GM19240 (cell line): Measurements from ENCODE around the gene SLC26A6.
A peak's percentile ranks its signal among the peaks of the same experiment; 100 is the strongest.

Experiments used
- DNase-seq: peaks from one replicate; pipeline ENCODE4 v3.0.0; 2011; ENCODE audit warnings: low spot score; ENCODE audit not compliant: insufficient read length

The SLC26A6 gene

GRCh38 chr3:48633743-48634142, 1.5 kb downstream of the SLC26A6 start:
- no peak for DNase-seq

GRCh38 chr3:48633256-48633655, 2.0 kb downstream of the SLC26A6 start:
- DNase-seq, result no peak

GRCh38 chr3:48631516-48632448, 3.5 kb downstream of the SLC26A6 start:
- DNase-seq, result no peak

GRCh38 chr3:48630833-48631232, 4.4 kb downstream of the SLC26A6 start:
- DNase-seq, result no peak

- no peak for DNase-seq
These were observed 4.9 kb downstream of the SLC26A6 start for GRCh38 chr3:48630407-48630806.

DNA sequence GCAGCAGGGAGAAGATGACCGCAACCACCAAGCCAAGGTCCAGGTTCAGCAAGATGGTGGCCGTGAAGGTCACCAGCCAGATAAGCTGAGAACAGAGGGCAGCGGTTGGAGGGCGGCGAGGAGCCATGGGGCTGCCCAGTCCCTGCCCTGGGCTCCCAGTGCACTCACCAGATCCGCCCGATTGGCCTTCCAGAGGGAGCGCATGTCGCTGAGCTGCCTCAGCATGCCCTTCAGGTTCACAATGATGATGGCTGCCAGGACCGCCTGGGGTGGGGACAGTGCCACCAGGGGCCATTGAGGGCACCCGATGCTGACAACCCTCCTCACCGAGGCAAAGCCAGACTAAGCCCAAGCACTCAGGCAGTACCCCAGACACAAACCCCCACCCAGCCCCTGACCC, 5.4 kb downstream of the SLC26A6 start:
- DNase-seq, result no peak

DNA sequence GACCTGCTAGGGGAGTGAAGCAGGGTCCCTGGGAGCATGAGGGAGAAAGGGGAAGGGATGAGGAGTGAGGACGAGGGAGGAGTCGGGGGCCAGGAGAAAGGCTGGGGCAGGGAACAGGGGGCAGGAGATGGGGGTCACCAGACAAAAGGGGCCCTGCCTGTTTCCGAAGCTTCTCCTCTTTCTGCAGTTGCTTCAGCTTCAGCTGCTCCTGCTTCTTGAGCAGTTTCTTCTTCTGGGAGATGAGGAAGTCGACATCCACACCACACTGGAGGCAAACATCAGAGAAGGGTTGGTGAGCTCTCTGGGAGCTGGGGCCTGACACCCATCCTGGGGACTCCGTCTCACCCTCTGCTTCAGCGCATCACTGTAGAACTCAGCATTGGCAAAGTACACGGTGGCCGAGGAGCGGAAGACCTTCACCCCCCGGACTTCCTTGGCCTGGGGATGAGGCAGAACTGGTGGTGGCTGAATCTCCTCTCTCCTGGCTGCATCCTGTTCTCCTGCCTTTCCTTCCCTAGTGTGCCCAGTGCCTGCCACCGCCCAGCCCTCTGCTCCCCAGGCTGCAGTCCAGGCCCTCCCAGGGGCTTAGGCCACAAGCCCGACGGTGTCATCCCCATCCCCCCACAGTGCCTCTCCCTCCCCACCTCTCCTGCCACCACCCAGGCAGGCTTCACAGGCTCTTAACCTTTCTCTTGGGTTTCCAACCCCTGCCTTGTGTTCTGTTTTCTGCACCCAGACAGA, 6.8 kb downstream of the SLC26A6 start:
- no peak for DNase-seq

DNA sequence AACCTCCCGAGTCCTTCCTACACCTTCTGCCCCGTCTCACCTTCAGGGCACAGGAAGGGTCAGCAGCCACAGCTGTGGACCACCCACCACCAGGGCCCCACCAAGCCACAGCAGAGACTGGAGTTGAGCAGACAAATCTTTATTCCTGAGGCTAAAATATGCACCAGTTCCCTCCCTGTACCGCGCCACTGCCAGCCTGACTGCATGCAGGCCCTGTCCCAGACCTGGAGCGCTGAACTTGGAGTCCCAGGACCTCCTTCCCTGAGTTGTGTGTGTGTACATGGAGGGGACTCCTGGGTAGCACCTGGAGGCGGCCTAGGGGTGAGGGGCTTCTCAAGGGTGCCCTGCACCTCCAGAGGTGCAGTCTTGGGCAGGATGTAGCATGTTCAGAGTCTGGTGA, 9.7 kb downstream of the SLC26A6 start:
- DNase-seq, result no peak

DNA sequence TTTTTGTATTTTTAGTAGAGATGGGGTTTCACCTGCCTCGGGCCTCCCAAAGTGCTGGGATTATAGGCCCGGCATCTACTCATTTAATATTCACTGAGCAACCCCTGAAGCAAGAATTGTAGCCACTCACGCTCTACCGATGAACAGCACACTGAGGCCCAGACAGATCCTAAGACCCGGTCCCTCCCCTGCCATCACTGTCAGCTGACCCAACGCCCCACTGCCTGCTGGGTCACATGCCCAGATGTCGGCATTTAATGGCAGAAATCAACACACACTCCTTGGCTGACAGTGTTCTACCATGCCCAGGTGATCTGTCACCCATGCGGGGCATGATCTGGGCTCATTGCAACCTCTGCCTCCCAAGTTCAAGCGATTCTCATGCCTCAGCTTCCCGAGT, 10.5 kb downstream of the SLC26A6 start:
- no peak for DNase-seq

DNA sequence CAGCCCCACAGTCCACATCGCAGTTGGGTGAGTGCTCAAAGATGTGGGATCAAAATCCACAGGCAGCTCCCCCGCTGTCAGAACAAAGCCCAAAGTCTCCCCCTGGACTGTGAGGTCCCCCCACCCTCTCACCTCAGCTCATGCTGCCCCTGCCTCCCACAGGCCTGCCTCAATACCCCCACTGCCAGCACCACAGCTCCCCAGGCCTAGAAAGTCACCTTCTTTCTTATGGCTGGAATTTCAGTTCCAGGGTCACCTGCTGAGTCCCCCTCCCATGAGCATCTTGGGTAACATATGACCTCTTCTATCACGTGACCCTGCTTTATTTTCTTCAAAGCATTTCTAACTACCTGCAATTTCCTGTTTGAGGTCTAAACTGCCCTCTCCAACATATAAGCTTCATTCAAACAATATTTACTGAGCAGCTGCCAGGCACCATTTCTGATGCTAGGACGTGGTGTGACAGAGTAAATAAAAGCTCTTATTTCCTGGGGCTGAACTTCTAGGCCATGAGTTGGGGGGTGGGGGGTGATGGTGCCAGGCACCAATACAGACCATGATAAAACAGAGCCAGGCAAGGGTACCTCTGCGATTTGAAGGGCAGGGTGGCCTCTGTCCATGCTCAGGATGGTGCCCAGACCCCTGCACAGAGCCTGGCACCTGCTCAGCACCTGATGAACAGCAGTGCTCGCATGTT, 11.3 kb downstream of the SLC26A6 start:
- no peak for DNase-seq

- no peak for DNase-seq
These were observed 13.8 kb downstream of the SLC26A6 start, which contains the start of gene TMEM89 for GRCh38 chr3:48621461-48621869. Gene TMEM89 (minus strand): TSS chr3:48621769. CDS start chr3:48621756, 13 bp downstream.

- no peak for DNase-seq
These were observed 15.4 kb downstream of the SLC26A6 start for GRCh38 chr3:48619541-48620524.

GRCh38 chr3:48617559-48617958, 17.7 kb downstream of the SLC26A6 start:
- no peak for DNase-seq

- DNase-seq, result no peak
These were observed 21.2 kb downstream of the SLC26A6 start for GRCh38 chr3:48614044-48614443.

- DNase-seq, result no peak
These were observed 23.0 kb downstream of the SLC26A6 start for GRCh38 chr3:48612309-48612708.

GRCh38 chr3:48609088-48610005, 25.9 kb downstream of the SLC26A6 start, which contains the start of gene UQCRC1:
Gene UQCRC1 (minus strand): TSS chr3:48609646. CDS start chr3:48609620, 26 bp downstream.
- peak; percentile 98 for DNase-seq

- no peak for DNase-seq
These were observed 27.7 kb downstream of the SLC26A6 start for GRCh38 chr3:48607519-48607918.

GRCh38 chr3:48601622-48601994, 33.7 kb downstream of the SLC26A6 start:
- no peak for DNase-seq
